NCI-H526 treated with DMSO at 0.1 percent for 48 hours (cell line): ENCODE results near the gene FARS2.
"Not testable (repeated sequence)": the region's sequence is repeated elsewhere in the genome, so short reads cannot be mapped to it uniquely, and the experiment has no call there.

Source experiments
- DNase-seq: peaks from one replicate; lab custom pipeline; 2025; lab: John Stamatoyannopoulos, UW

The FARS2 gene

GRCh38 chr6:5537967-5538366, 276.7 kb downstream of the FARS2 start:
- DNase-seq, result no peak

- DNase-seq, result no peak
Observed at GRCh38 chr6:5540370-5540769, 279.1 kb downstream of the FARS2 start.

GRCh38 chr6:5541025-5541424, 279.7 kb downstream of the FARS2 start:
- DNase-seq, result no peak

GRCh38 chr6:5541751-5542432, 280.6 kb downstream of the FARS2 start:
- DNase-seq, result no peak

GRCh38 chr6:5547556-5547955, 286.2 kb downstream of the FARS2 start:
- no peak for DNase-seq

- DNase-seq, result no peak
Observed at GRCh38 chr6:5550631-5551030, 289.3 kb downstream of the FARS2 start.

- no peak for DNase-seq
Observed at GRCh38 chr6:5552243-5552642, 290.9 kb downstream of the FARS2 start.

- DNase-seq, result no peak
Observed at GRCh38 chr6:5553767-5554166, 292.5 kb downstream of the FARS2 start.

GRCh38 chr6:5554226-5554625, 292.9 kb downstream of the FARS2 start:
- DNase-seq, result no peak

GRCh38 chr6:5556011-5556410, 294.7 kb downstream of the FARS2 start:
- no peak for DNase-seq

- no peak for DNase-seq
Observed at GRCh38 chr6:5557506-5557905, 296.2 kb downstream of the FARS2 start.

- DNase-seq, result no peak
Observed at GRCh38 chr6:5559651-5560050, 298.3 kb downstream of the FARS2 start.

GRCh38 chr6:5562277-5562676, 301.0 kb downstream of the FARS2 start:
- no peak for DNase-seq

GRCh38 chr6:5563086-5563485, 301.8 kb downstream of the FARS2 start:
- peak; percentile 8 for DNase-seq

GRCh38 chr6:5564746-5565145, 303.4 kb downstream of the FARS2 start:
- not testable (repeated sequence) for DNase-seq

- no peak for DNase-seq
Observed at GRCh38 chr6:5565971-5566370, 304.7 kb downstream of the FARS2 start.

GRCh38 chr6:5566718-5567117, 305.4 kb downstream of the FARS2 start:
- no peak for DNase-seq

- DNase-seq, result no peak
Observed at GRCh38 chr6:5567352-5567751, 306.0 kb downstream of the FARS2 start.

- no peak for DNase-seq
Observed at GRCh38 chr6:5567890-5568289, 306.6 kb downstream of the FARS2 start.

GRCh38 chr6:5569491-5569890, 308.2 kb downstream of the FARS2 start:
- no peak for DNase-seq

- DNase-seq, result no peak
Observed at GRCh38 chr6:5570641-5571040, 309.3 kb downstream of the FARS2 start.

GRCh38 chr6:5580736-5581581, 319.6 kb downstream of the FARS2 start:
- no peak for DNase-seq

- DNase-seq, result no peak
Observed at GRCh38 chr6:5582762-5583161, 321.4 kb downstream of the FARS2 start.

GRCh38 chr6:5583528-5583927, 322.2 kb downstream of the FARS2 start:
- DNase-seq, result no peak
